HCT116 (cell line): ENCODE data around the gene VPS11. TPM values are rescaled to one million over a fixed set of nuclear protein-coding genes. Genes with fewer than 3 reads are reported as not detected.

Experiments used
- ATAC-seq: fragments of 200-7000 bp; cut with Tn5 transposase; 2 replicates; pipeline ENCODE4 v1.9.1; 2020; ENCODE audit warnings: mild to moderate bottlenecking, moderate library complexity
- BruUV-seq: library from RNA; stranded (reverse); fragments of 400-500 nt; replicated peaks from 2 replicates; lab custom pipeline; 2021; lab: Mats Ljungman, UMichigan
- CTCF ChIA-PET: fragments of 300-600 bp; sonication (Branson Sonifier 250); formaldehyde crosslinking; loops from one replicate; lab custom pipeline; 2021; ENCODE audit warnings: antibody characterized with exemption; lab: Charles Lee
- POLR2A ChIA-PET: fragments of 300-600, 350-600 bp; sonication (Branson Sonifier 250); formaldehyde crosslinking; loops from one replicate; lab custom pipeline; 2021; ENCODE audit warnings: antibody characterized with exemption; lab: Charles Lee
- RAD21 ChIA-PET, 2 experiments: fragments of 300-600 bp; sonication (Branson Sonifier 250); formaldehyde crosslinking; loops; one replicate each; lab custom pipeline; 2023; ENCODE audit warnings: low total read pairs in 2 of 2; ENCODE audit not compliant: uncharacterized antibody in 2 of 2, unreplicated experiment in 2 of 2, low non-redundant PET in 1 of 2; lab: Charles Lee
- DNase-seq: peaks from one replicate; pipeline ENCODE4 v3.0.0-alpha.2; 2010; ENCODE audit warnings: low read depth, low spot score
- H2AFZ ChIP-seq: fragments of 200-600 bp; shearing (Covaris generic), sonication (generic); 2 replicates; pipeline ENCODE4 v1.6.1; 2017; ENCODE audit warnings: low read depth, mixed run types, mixed read lengths, antibody characterized with exemption, low read length; ENCODE audit not compliant: poor library complexity, severe bottlenecking
- H3K27ac ChIP-seq: 2 replicates; pipeline ENCODE4 v1.5.1; 2012; ENCODE audit warnings: low read depth, low read length
- H3K27me3 ChIP-seq: fragments of 200-600 bp; sonication (generic); 2 replicates; pipeline ENCODE4 v1.6.1; 2016; ENCODE audit warnings: mixed run types, low read length, mixed read lengths; ENCODE audit not compliant: insufficient read depth
- H3K36me3 ChIP-seq, 2 experiments: fragments of 200-500 bp in 1 of 2; fragments of 200-600 bp in 1 of 2; sonication (Bioruptor generic) in 1 of 2; sonication (generic) in 1 of 2; 2 replicates each; pipeline versions ENCODE4 v1.5.1 to v1.6.1; 2014 to 2016; ENCODE audit warnings: low read length in 2 of 2, inconsistent platforms in 1 of 2, mixed read lengths in 1 of 2, mixed run types in 1 of 2; ENCODE audit not compliant: insufficient read depth in 2 of 2, control insufficient read depth in 1 of 2
- H3K4me1 ChIP-seq, 2 experiments: fragments of 200-600 bp in 1 of 2; sonication (generic) in 1 of 2; 2 replicates each; pipeline versions ENCODE4 v1.5.1 to v1.6.1; 2012 to 2017; ENCODE audit warnings: low read length in 2 of 2, inconsistent platforms in 1 of 2, mild to moderate bottlenecking in 1 of 2, mixed read lengths in 1 of 2, mixed run types in 1 of 2, moderate library complexity in 1 of 2; ENCODE audit not compliant: insufficient read depth in 2 of 2, control insufficient read depth in 1 of 2
- H3K4me2 ChIP-seq: fragments of 200-600 bp; sonication (generic); 2 replicates; pipeline ENCODE4 v1.6.1; 2017; ENCODE audit warnings: mixed run types, low read length, mixed read lengths
- H3K4me3 ChIP-seq, 2 experiments: fragments of 200-600 bp in 1 of 2; sonication (generic) in 1 of 2; replicated peaks in 1 of 2; 2 replicates each; pipeline ENCODE4 v1.5.1; 2011 to 2016; ENCODE audit warnings: low read length in 2 of 2, control low read depth in 1 of 2, low read depth in 1 of 2, mild to moderate bottlenecking in 1 of 2, mixed read lengths in 1 of 2, mixed run types in 1 of 2
- H3K79me2 ChIP-seq: fragments of 200-600 bp; sonication (generic); 2 replicates; pipeline ENCODE4 v1.6.1; 2017; ENCODE audit warnings: mild to moderate bottlenecking, mixed run types, low read length, moderate library complexity, mixed read lengths; ENCODE audit not compliant: insufficient read depth
- H3K9ac ChIP-seq: fragments of 200-600 bp; sonication (generic); 2 replicates; pipeline ENCODE4 v1.6.1; 2016; ENCODE audit warnings: low read length, mixed read lengths
- H3K9me2 ChIP-seq: fragments of 200-600 bp; sonication (generic), shearing (Covaris generic); 2 replicates; pipeline ENCODE4 v1.6.1; 2017; ENCODE audit warnings: mixed run types, mild to moderate bottlenecking, moderate library complexity; ENCODE audit not compliant: insufficient read depth
- H3K9me3 ChIP-seq, 2 experiments: fragments of 200-500 bp in 1 of 2; fragments of 200-600 bp in 1 of 2; sonication (Bioruptor generic) in 1 of 2; sonication (generic) in 1 of 2; 2 replicates each; pipeline ENCODE4 v1.6.1; 2014 to 2017; ENCODE audit warnings: low read length in 2 of 2, mixed read lengths in 2 of 2, inconsistent platforms in 1 of 2, low read depth in 1 of 2, mild to moderate bottlenecking in 1 of 2, mixed run types in 1 of 2, moderate library complexity in 1 of 2; ENCODE audit not compliant: control insufficient read depth in 1 of 2, insufficient read depth in 1 of 2
- H4K20me1 ChIP-seq: fragments of 200-600 bp; sonication (generic), shearing (Covaris generic); 2 replicates; pipeline ENCODE4 v1.6.1; 2017; ENCODE audit warnings: mixed run types, mild to moderate bottlenecking, moderate library complexity; ENCODE audit not compliant: insufficient read depth
- ATF3 ChIP-seq: IDR thresholded peaks from 2 replicates; pipeline ENCODE4 v1.6.1; 2012
- CTCF ChIP-seq, 3 experiments: fragments of 200-600 bp in 1 of 3; sonication (generic) in 1 of 3; IDR thresholded peaks in 2 of 3; conservative IDR thresholded peaks in 1 of 3; 2 replicates each; pipeline ENCODE4 v1.5.1; 2012 to 2017; ENCODE audit warnings: low read depth in 2 of 3, low read length in 2 of 3, antibody characterized with exemption in 1 of 3, borderline replicate concordance in 1 of 3, control low read depth in 1 of 3, mild to moderate bottlenecking in 1 of 3, mixed read lengths in 1 of 3, mixed run types in 1 of 3, moderate library complexity in 1 of 3; ENCODE audit not compliant: insufficient read depth in 1 of 3
- ELF1 ChIP-seq: IDR thresholded peaks from 2 replicates; pipeline ENCODE4 v1.6.1; 2012; ENCODE audit warnings: low read depth, borderline replicate concordance
- EZH2phosphoT487 ChIP-seq: fragments of 200-600 bp; IDR thresholded peaks from 2 replicates; pipeline ENCODE4 v1.6.1; 2018; ENCODE audit warnings: antibody characterized with exemption, borderline replicate concordance
- FOSL1 ChIP-seq: IDR thresholded peaks from 2 replicates; pipeline ENCODE4 v1.6.1; 2012; ENCODE audit warnings: low read depth
- RAD21 ChIP-seq: IDR thresholded peaks from 2 replicates; pipeline ENCODE4 v1.6.1; 2012; ENCODE audit warnings: low read depth, mild to moderate bottlenecking
- SIN3A ChIP-seq: IDR thresholded peaks from 2 replicates; pipeline ENCODE4 v1.6.1; 2012; ENCODE audit warnings: low read depth
- ZFX ChIP-seq: fragments of 450-650 bp; IDR thresholded peaks from 2 replicates; pipeline ENCODE4 v1.6.1; 2017
- ZNF274 ChIP-seq: fragments of 200-500 bp; sonication (Bioruptor generic); IDR thresholded peaks from 2 replicates; pipeline ENCODE4 v1.6.1; 2014; ENCODE audit warnings: mild to moderate bottlenecking, low read depth, low read length, inconsistent platforms
- intact Hi-C: fragments of 100-400 bp; cut with micrococcal nuclease; formaldehyde crosslinking; loops from 2 replicates; pipeline ENCODE4 v1.10.0; 2022
- total RNA-seq: library from RNA; stranded (reverse); gene quantifications from one replicate; pipeline ENCODE4 v1.2.1, GENCODE V29; 2021; ENCODE audit not compliant: unreplicated experiment

Gene VPS11
- total RNA-seq, 1 experiment from 2014 or later = 20.4 TPM

GRCh38 chr11:119041821-119042514, 25.6 kb upstream of the VPS11 start:
- H3K27ac ChIP-seq = no peak overlapping the region
- ChIA-PET POLR2A (interaction anchor here (0.7 kb wide), 1 partner anchor 9 kb away, joined by 3 read pairs; no protein-coding TSS in a partner anchor), RAD21 (no interaction called here), CTCF (interaction anchor here (1.2 kb wide), 1 partner anchor 10 kb away, joined by 3 read pairs; no protein-coding TSS in a partner anchor)
- ATAC-seq (no peak), DNase-seq (no peak)
- H3K27me3 ChIP-seq = no peaks in the 10 kb centered on the region
- no peaks in the 10 kb centered on the region for H3K9me2 ChIP-seq
- H3K4me2 ChIP-seq = no peak overlapping the region
- H2AFZ ChIP-seq = no peak overlapping the region
- H3K79me2 ChIP-seq = no peaks in the 10 kb centered on the region
- no peak overlapping the region for H3K4me3 ChIP-seq
- TF ChIP-seq ATF3 (no peak), ZNF274 (no peak), EZH2phosphoT487 (no peak), FOSL1 (no peak)
- H4K20me1 ChIP-seq = no peaks in the 10 kb centered on the region
- intact Hi-C loops = no loop called here
- no TSS peak for BruUV-seq
- H3K9me3 ChIP-seq = no peaks in the 10 kb centered on the region
- H3K4me1 ChIP-seq = no peaks in the 10 kb centered on the region
- H3K9ac ChIP-seq = no peak overlapping the region
- H3K36me3 ChIP-seq = peaks cover 6 to 14% of the 10 kb centered on the region in 2 experiments

GRCh38 chr11:119042927-119043326, 24.7 kb upstream of the VPS11 start:
- H2AFZ ChIP-seq = no peak overlapping the region
- no peaks in the 10 kb centered on the region for H3K27me3 ChIP-seq
- H3K36me3 ChIP-seq = peaks cover 14 to 18% of the 10 kb centered on the region in 2 experiments
- no peak for TF ChIP-seq SIN3A
- TF ChIP-seq CTCF (IDR thresholded peaks at IDR 0.05 in 2 of 3, conservative IDR thresholded peaks at IDR 0.05 in 1 of 3; ENCODE audit: borderline replicate concordance in 1 of 3, insufficient read depth in 1 of 3, low read depth in 2 of 3, low read length in 2 of 3) = no peak
- no peak for TF ChIP-seq ZFX
- no peak for TF ChIP-seq FOSL1
- no peak for TF ChIP-seq RAD21
- no peak for TF ChIP-seq ELF1
- no peak for TF ChIP-seq ZNF274
- TF ChIP-seq, all 23 proteins: peak for 0
- ChIA-PET CTCF (interaction anchor here (1.4 kb wide), 1 partner anchor 11 kb away, joined by 3 read pairs; no protein-coding TSS in a partner anchor), POLR2A (interaction anchor here (0.7 to 1.1 kb wide), 2 partner anchors 10 to 13 kb away, joined by 3 read pairs; no protein-coding TSS in a partner anchor), RAD21 (no interaction called here)
- Histone ChIP-seq H3K4me3 (no peak overlapping the region), H3K79me2 (no peaks in the 10 kb centered on the region), H3K4me2 (no peak overlapping the region), H3K4me1 (no peaks in the 10 kb centered on the region), H3K9me2 (no peaks in the 10 kb centered on the region), H3K9ac (no peak overlapping the region), H3K27ac (no peak overlapping the region), H4K20me1 (no peaks in the 10 kb centered on the region), H3K9me3 (no peaks in the 10 kb centered on the region)
- DNase-seq (no peak), ATAC-seq (no peak)
- BruUV-seq = no TSS peak
- intact Hi-C loops = no loop called here
